Endodermal cell (in vitro differentiated cells): Measurements from ENCODE around the gene ANXA9. TPM values are rescaled to one million over a fixed set of nuclear protein-coding genes. Genes with fewer than 3 reads are reported as not detected.

Experiments used
- DNase-seq: peaks from one replicate; pipeline ENCODE4 v3.0.0-alpha.2; 2017
- H3K27ac ChIP-seq: 2 replicates; pipeline ENCODE4 v1.5.1; 2013; ENCODE audit warnings: mild to moderate bottlenecking, low read depth, low read length, moderate library complexity
- H3K27me3 ChIP-seq: 2 replicates; pipeline ENCODE4 v1.6.1; 2013; ENCODE audit warnings: mild to moderate bottlenecking, low read length, moderate library complexity; ENCODE audit not compliant: insufficient read depth, control insufficient read depth, poor library complexity, severe bottlenecking
- H3K36me3 ChIP-seq: 2 replicates; pipeline ENCODE4 v1.7.0; 2013; ENCODE audit warnings: mild to moderate bottlenecking, low read length, moderate library complexity; ENCODE audit not compliant: control insufficient read depth, insufficient read depth
- H3K4me1 ChIP-seq: one replicate; pipeline ENCODE4 v1.7.0; 2013; ENCODE audit warnings: low read length; ENCODE audit not compliant: control insufficient read depth, insufficient read depth
- H3K4me3 ChIP-seq: 2 replicates; pipeline ENCODE4 v1.5.1; 2013; ENCODE audit warnings: mild to moderate bottlenecking, low read length, moderate library complexity
- H3K9ac ChIP-seq: 2 replicates; pipeline ENCODE4 v1.6.1; 2013; ENCODE audit warnings: mild to moderate bottlenecking, low read length, moderate library complexity; ENCODE audit not compliant: poor library complexity, severe bottlenecking; ENCODE audit errors: extremely low read depth
- H3K9me3 ChIP-seq: 2 replicates; pipeline ENCODE4 v1.6.1; 2013; ENCODE audit warnings: mild to moderate bottlenecking, low read length, moderate library complexity; ENCODE audit not compliant: control insufficient read depth
- H3K27ac Mint-ChIP-seq: 2 replicates; pipeline ENCODE4 v1.8.0; 2020; ENCODE audit warnings: mixed read lengths
- H3K27me3 Mint-ChIP-seq: 2 replicates; pipeline ENCODE4 v1.8.0; 2021; ENCODE audit warnings: mild to moderate bottlenecking, mixed read lengths; ENCODE audit not compliant: insufficient read depth
- H3K36me3 Mint-ChIP-seq: 2 replicates; pipeline ENCODE4 v1.8.0; 2020; ENCODE audit warnings: low read depth, mixed read lengths
- H3K4me1 Mint-ChIP-seq: 2 replicates; pipeline ENCODE4 v1.8.0; 2020; ENCODE audit warnings: mixed read lengths
- H3K4me3 Mint-ChIP-seq: 2 replicates; pipeline ENCODE4 v1.8.0; 2020; ENCODE audit warnings: mild to moderate bottlenecking, moderate library complexity, mixed read lengths
- H3K9me3 Mint-ChIP-seq: 2 replicates; pipeline ENCODE4 v1.8.0; 2020; ENCODE audit warnings: mild to moderate bottlenecking, mixed read lengths
- CTCF ChIP-seq: fragments of 200-600 bp; sonication (generic); conservative IDR thresholded peaks from 2 replicates; pipeline ENCODE4 v1.5.0; 2021; ENCODE audit warnings: antibody characterized with exemption, mild to moderate bottlenecking
- WGBS, 2 experiments: methylation state at CpG; one replicate each; pipeline versions ENCODE4 v1.1.5 to v1.1.7; 2013; ENCODE audit warnings: missing lambda C conversion rate in 2 of 2, mixed read lengths in 1 of 2; ENCODE audit not compliant: insufficient coverage in 1 of 2, insufficient read length in 1 of 2; 5-methylcytosine and 5-hydroxymethylcytosine counted together
- total RNA-seq, 2 donors: library from RNA; stranded (reverse); fragmentation: NEBNext Ultra II Directional in 1 of 2; extraction: Animal tissue kit (Norgen Biotek cat#: 25700) in 1 of 2; gene quantifications; 2 replicates in 1 of 2; 3 replicates in 1 of 2; pipeline ENCODE4 v1.2.1, GENCODE V29; 2021

The ANXA9 gene
- total RNA-seq, 2 donors from 2014 or later = not detected

GRCh38 chr1:151010346-151010726 lies 28.2 kb downstream of the ANXA9 start:
- H3K36me3 Mint-ChIP-seq = no peaks in the 10 kb centered on the region
- no peak overlapping the region for H3K27ac ChIP-seq
- no peak overlapping the region for H3K4me3 ChIP-seq
- TF ChIP-seq CTCF = no peak
- peaks cover 33% of the 10 kb centered on the region for H3K4me1 Mint-ChIP-seq
- H3K9ac ChIP-seq = no peak overlapping the region
- 94 to 96% methylated on average over 3 of the region's 3 CpGs for WGBS, 2 experiments
- no peak for DNase-seq
- no peaks in the 10 kb centered on the region for H3K27me3 Mint-ChIP-seq
- H3K27ac Mint-ChIP-seq = no peak overlapping the region
- H3K27me3 ChIP-seq = no peaks in the 10 kb centered on the region
- no peaks in the 10 kb centered on the region for H3K36me3 ChIP-seq
- H3K9me3 Mint-ChIP-seq = no peaks in the 10 kb centered on the region
- H3K4me3 Mint-ChIP-seq = no peak overlapping the region
- H3K9me3 ChIP-seq = no peaks in the 10 kb centered on the region
- peaks cover 9% of the 10 kb centered on the region for H3K4me1 ChIP-seq

- H3K4me3 ChIP-seq = no peak overlapping the region
- no peaks in the 10 kb centered on the region for H3K36me3 ChIP-seq
- Mint-ChIP-seq H3K27ac (no peak overlapping the region), H3K4me1 (peaks cover 24% of the 10 kb centered on the region), H3K36me3 (no peaks in the 10 kb centered on the region), H3K9me3 (no peaks in the 10 kb centered on the region), H3K4me3 (no peak overlapping the region), H3K27me3 (no peaks in the 10 kb centered on the region)
- WGBS, 2 experiments = 93 to 95% methylated on average over 2 to 4 of the region's 4 CpGs
- no peak overlapping the region for H3K9ac ChIP-seq
- no peak for TF ChIP-seq CTCF
- no peaks in the 10 kb centered on the region for H3K9me3 ChIP-seq
- no peak overlapping the region for H3K27ac ChIP-seq
- no peak for DNase-seq
- H3K4me1 ChIP-seq = peaks cover 9% of the 10 kb centered on the region
- H3K27me3 ChIP-seq = no peaks in the 10 kb centered on the region
These were observed 29.2 kb downstream of the ANXA9 start for GRCh38 chr1:151011154-151011850.

GRCh38 chr1:151012684-151013471 lies 30.8 kb downstream of the ANXA9 start:
- H3K4me3 ChIP-seq = no peak overlapping the region
- no peaks in the 10 kb centered on the region for H3K27me3 ChIP-seq
- no peak for DNase-seq
- Mint-ChIP-seq H3K4me3 (no peak overlapping the region), H3K36me3 (no peaks in the 10 kb centered on the region), H3K9me3 (no peaks in the 10 kb centered on the region), H3K27me3 (no peaks in the 10 kb centered on the region), H3K27ac (no peak overlapping the region), H3K4me1 (peaks cover 9% of the 10 kb centered on the region)
- H3K9me3 ChIP-seq = no peaks in the 10 kb centered on the region
- peaks cover 6% of the 10 kb centered on the region for H3K4me1 ChIP-seq
- no peak for TF ChIP-seq CTCF
- WGBS, 2 experiments = 93 to 96% methylated on average over 7 to 14 of the region's 14 CpGs
- H3K9ac ChIP-seq = no peak overlapping the region
- no peaks in the 10 kb centered on the region for H3K36me3 ChIP-seq
- H3K27ac ChIP-seq = no peak overlapping the region
